B cell (primary cell): ENCODE measurements around the gene ATP10A. TPM values are rescaled to one million over a fixed set of nuclear protein-coding genes. Genes with fewer than 3 reads are reported as not detected.

Experiments
- ATAC-seq: fragments of 200-7000 bp; cut with Tn5 transposase; one replicate; pipeline ENCODE4 v1.10.0; 2021; ENCODE audit warnings: low read depth, mild to moderate bottlenecking, moderate number of reproducible peaks, moderate library complexity
- CTCF ChIA-PET: fragments of 350-600 bp; sonication (Branson Sonifier 250); formaldehyde crosslinking; loops from one replicate; lab custom pipeline; 2021; ENCODE audit warnings: antibody characterized with exemption, inconsistent platforms; lab: Charles Lee
- POLR2A ChIA-PET: fragments of 350-600 bp; sonication (Branson Sonifier 250); formaldehyde crosslinking; loops from one replicate; lab custom pipeline; 2021; ENCODE audit warnings: antibody characterized with exemption; lab: Charles Lee
- DNase-seq: peaks from one replicate; pipeline ENCODE4 v3.0.0; 2013
- H2AFZ ChIP-seq: 2 replicates; pipeline ENCODE4 v1.6.1; 2012; ENCODE audit warnings: mild to moderate bottlenecking, low read depth, low read length; ENCODE audit not compliant: insufficient read depth, poor library complexity, severe bottlenecking
- H3K27ac ChIP-seq, 2 donors: 1 replicate in 1 of 2; 2 replicates in 1 of 2; pipeline ENCODE4 v1.5.1; 2012 to 2013; ENCODE audit warnings: low read length in 2 of 2, mild to moderate bottlenecking in 2 of 2, moderate library complexity in 1 of 2
- H3K27me3 ChIP-seq, 4 experiments: fragments of 200-600 bp in 1 of 4; sonication (generic) in 1 of 4; replicated peaks in 1 of 4; 1 replicate in 2 of 4; 2 replicates in 2 of 4; pipeline versions ENCODE4 v1.6.1 to v1.7.0; 2013 to 2016; ENCODE audit warnings: low read length in 3 of 4, mild to moderate bottlenecking in 2 of 4, mixed read lengths in 1 of 4, moderate library complexity in 1 of 4; ENCODE audit not compliant: insufficient read depth in 4 of 4, control insufficient read depth in 3 of 4; ENCODE audit errors: control extremely low read depth in 1 of 4
- H3K36me3 ChIP-seq, 2 experiments: replicated peaks in 1 of 2; 1 replicate in 1 of 2; 2 replicates in 1 of 2; pipeline versions ENCODE4 v1.6.1 to v1.7.1; 2013; ENCODE audit warnings: low read length in 1 of 2; ENCODE audit not compliant: insufficient read depth in 2 of 2, control insufficient read depth in 1 of 2; ENCODE audit errors: control extremely low read depth in 1 of 2, extremely low read depth in 1 of 2
- H3K4me1 ChIP-seq, 2 donors: fragments of 200-600 bp in 1 of 2; sonication (generic) in 1 of 2; 1 replicate in 1 of 2; 2 replicates in 1 of 2; pipeline versions ENCODE4 v1.5.1 to v1.6.1; 2013 to 2017; ENCODE audit warnings: low read length in 2 of 2; ENCODE audit not compliant: control insufficient read depth in 2 of 2, insufficient read depth in 2 of 2
- H3K4me2 ChIP-seq: replicated peaks from 2 replicates; pipeline ENCODE3; 2012; ENCODE audit warnings: mild to moderate bottlenecking, low read depth, low read length; ENCODE audit not compliant: poor library complexity, severe bottlenecking
- H3K4me3 ChIP-seq, 5 experiments: fragments of 200-600 bp in 1 of 5; sonication (generic) in 1 of 5; 1 replicate in 3 of 5; 2 replicates in 2 of 5; pipeline versions ENCODE4 v1.5.1 to v1.7.0; 2011 to 2016; ENCODE audit warnings: low read length in 4 of 5, mild to moderate bottlenecking in 4 of 5, low read depth in 2 of 5, control low read depth in 1 of 5, moderate library complexity in 1 of 5; ENCODE audit not compliant: insufficient read depth in 1 of 5; ENCODE audit errors: control extremely low read depth in 1 of 5, extremely low read depth in 1 of 5
- H3K79me2 ChIP-seq: fragments of 200-600 bp; sonication (generic); one replicate; pipeline ENCODE4 v1.6.0; 2016; ENCODE audit warnings: low read length; ENCODE audit not compliant: control insufficient read depth, insufficient read depth
- H3K9ac ChIP-seq: fragments of 200-600 bp; sonication (generic); 2 replicates; pipeline ENCODE4 v1.6.1; 2017; ENCODE audit warnings: mild to moderate bottlenecking, low read length, moderate library complexity
- H3K9me3 ChIP-seq, 3 donors: one replicate each; pipeline versions ENCODE4 v1.6.1 to v1.7.1; 2013; ENCODE audit warnings: low read length in 2 of 3; ENCODE audit not compliant: control insufficient read depth in 2 of 3, insufficient read depth in 1 of 3; ENCODE audit errors: control extremely low read depth in 1 of 3
- H4K20me1 ChIP-seq: 2 replicates; pipeline ENCODE4 v1.6.0; 2012; ENCODE audit warnings: mild to moderate bottlenecking, low read length; ENCODE audit not compliant: insufficient read depth, control insufficient read depth, poor library complexity, severe bottlenecking
- H3K27ac Mint-ChIP-seq: one replicate; pipeline ENCODE4 v1.8.0; 2021; ENCODE audit warnings: mixed read lengths
- H3K27me3 Mint-ChIP-seq: one replicate; pipeline ENCODE4 v1.8.0; 2021; ENCODE audit warnings: mixed read lengths
- H3K4me1 Mint-ChIP-seq: one replicate; pipeline ENCODE4 v1.8.0; 2021; ENCODE audit warnings: mixed read lengths
- H3K4me3 Mint-ChIP-seq: one replicate; pipeline ENCODE4 v1.8.0; 2021; ENCODE audit warnings: mixed read lengths
- H3K9me3 Mint-ChIP-seq: one replicate; pipeline ENCODE4 v1.8.0; 2022; ENCODE audit warnings: mixed read lengths; ENCODE audit not compliant: insufficient read depth
- CTCF ChIP-seq: fragments of 200-600 bp; IDR thresholded peaks from one replicate; pipeline ENCODE4 v1.8.0; 2022; ENCODE audit warnings: antibody characterized with exemption, mild to moderate bottlenecking
- EZH2 ChIP-seq: IDR thresholded peaks from 2 replicates; pipeline ENCODE4 v1.6.1; 2012; ENCODE audit warnings: borderline replicate concordance, low read depth, mild to moderate bottlenecking, moderate library complexity, low read length; ENCODE audit not compliant: insufficient read depth, poor library complexity, severe bottlenecking
- WGBS: methylation state at CpG from one replicate; pipeline ENCODE4 v1.1.5; 2013; ENCODE audit warnings: missing lambda C conversion rate; ENCODE audit not compliant: insufficient coverage; 5-methylcytosine and 5-hydroxymethylcytosine counted together
- intact Hi-C: fragments of 100-400 bp; cut with micrococcal nuclease; formaldehyde crosslinking; loops from one replicate; pipeline ENCODE4 v1.10.0; 2022
- polyA plus RNA-seq: library from polyadenylated mRNA; depleted of rRNA; stranded (reverse); fragments of >200 nt; gene quantifications from 2 replicates; pipeline ENCODE4 v1.2.3, GENCODE V29; 2012
- total RNA-seq, 2 donors: library from RNA; stranded (reverse); fragments of 120-200 nt in 1 of 2; gene quantifications; 1 replicate in 1 of 2; 2 replicates in 1 of 2; pipeline versions ENCODE4 v1.2.3 to v1.2.4, GENCODE V29; 2013 to 2022

Gene ATP10A
- total and polyA plus RNA-seq, 2 donors (not counting 1 experiment from before 2014, with no cell fraction given) = 0.21 to 0.22 TPM

- no peaks in the 10 kb centered on the region for H3K9me3 Mint-ChIP-seq
- H3K27ac Mint-ChIP-seq = no peak overlapping the region
- ATAC-seq = no peak
Measured at GRCh38 chr15:25894371-25894902, 31.3 kb upstream of the ATP10A start.

DNA sequence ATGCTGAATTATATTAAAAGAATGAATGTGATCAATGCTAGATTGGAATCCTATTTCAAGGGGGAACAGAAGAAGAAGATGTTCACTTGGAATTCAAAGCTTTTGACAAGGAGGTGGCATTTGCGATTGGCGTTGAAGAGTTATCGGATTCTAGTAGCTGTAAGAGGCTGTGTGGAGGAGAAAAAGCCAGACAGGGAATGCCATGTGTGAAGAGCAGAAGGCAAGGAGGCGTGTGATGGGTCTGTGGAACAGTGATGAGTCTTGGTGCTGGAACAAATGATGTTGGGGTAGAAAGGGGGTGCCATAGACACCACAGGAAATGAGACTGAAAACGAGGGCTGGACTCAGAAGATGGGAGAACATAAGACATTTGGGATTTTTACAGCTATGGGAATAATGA lies 30.5 kb upstream of the ATP10A start:
- Mint-ChIP-seq H3K27ac (no peak overlapping the region), H3K27me3 (peaks cover 23% of the 10 kb centered on the region), H3K4me3 (no peak overlapping the region), H3K4me1 (no peaks in the 10 kb centered on the region), H3K9me3 (no peaks in the 10 kb centered on the region)
- no peak for DNase-seq
- H2AFZ ChIP-seq = no peak overlapping the region
- H3K36me3 ChIP-seq = no peaks in the 10 kb centered on the region
- ChIA-PET CTCF (no interaction called here), POLR2A (no interaction called here)
- no peak overlapping the region for H3K4me3 ChIP-seq
- no peaks in the 10 kb centered on the region for H3K79me2 ChIP-seq
- no peak for ATAC-seq
- peaks cover 0 to 9% (median 4%) of the 10 kb centered on the region in 4 experiments for H3K27me3 ChIP-seq
- no peak overlapping the region for H3K9ac ChIP-seq
- H3K4me2 ChIP-seq = no peak overlapping the region
- intact Hi-C loops = no loop called here
- no peaks in the 10 kb centered on the region for H3K9me3 ChIP-seq
- H3K27ac ChIP-seq = no peak overlapping the region
- WGBS = 79% methylated on average over 5 of the region's 5 CpGs
- H3K4me1 ChIP-seq = no peaks in the 10 kb centered on the region
- no peaks in the 10 kb centered on the region for H4K20me1 ChIP-seq
- TF ChIP-seq CTCF = no peak
- TF ChIP-seq EZH2 = no peak

More at GRCh38 chr15:25894371-25894902, 31.3 kb upstream of the ATP10A start:
- POLR2A ChIA-PET = no interaction called here
- Histone ChIP-seq H3K27me3 (peaks cover 0 to 9% (median 4%) of the 10 kb centered on the region in 4 experiments), H3K9me3 (no peaks in the 10 kb centered on the region), H3K27ac (no peak overlapping the region), H3K79me2 (no peaks in the 10 kb centered on the region), H4K20me1 (no peaks in the 10 kb centered on the region), H3K4me1 (no peaks in the 10 kb centered on the region), H3K4me3 (no peak overlapping the region), H3K9ac (no peak overlapping the region), H3K36me3 (no peaks in the 10 kb centered on the region), H3K4me2 (no peak overlapping the region), H2AFZ (no peak overlapping the region)
- no peak for DNase-seq
- CTCF ChIA-PET = no interaction called here
- TF ChIP-seq CTCF (no peak), EZH2 (no peak)
- H3K4me1 Mint-ChIP-seq = no peaks in the 10 kb centered on the region
- H3K4me3 Mint-ChIP-seq = no peak overlapping the region
- peaks cover 23% of the 10 kb centered on the region for H3K27me3 Mint-ChIP-seq
- WGBS = no CpG with 5 or more reads among the region's 3 CpGs
- intact Hi-C loops = no loop called here
